K562 (cell line): ENCODE measurements around the gene PRMT5. TPM values are rescaled to one million over a fixed set of nuclear protein-coding genes. Genes with fewer than 3 reads are reported as not detected.
A peak's percentile ranks its signal among the peaks of the same experiment; 100 is the strongest.

Experiments
- E2F3 ChIP-seq: fragments of 250-450 bp; sonication (Bioruptor Pico); IDR thresholded peaks from 2 replicates; pipeline ENCODE4 v1.4.0; 2020; ENCODE audit warnings: mild to moderate bottlenecking
- EGR1 ChIP-seq: fragments of 450-650 bp; conservative IDR thresholded peaks from 2 replicates; pipeline ENCODE4 v1.6.1; 2017; ENCODE audit warnings: mild to moderate bottlenecking
- GTF2A2 ChIP-seq: IDR thresholded peaks from 2 replicates; pipeline ENCODE4 v1.6.1; 2016; ENCODE audit warnings: mild to moderate bottlenecking, missing genetic modification characterization, missing compliant biosample characterization
- KDM1A ChIP-seq, 2 experiments: fragments of 450-650 bp; IDR thresholded peaks; 2 replicates each; pipeline ENCODE4 v1.6.1; 2016; ENCODE audit warnings: mild to moderate bottlenecking in 2 of 2
- MXI1 ChIP-seq: IDR thresholded peaks from 2 replicates; pipeline ENCODE4 v1.6.1; 2011; ENCODE audit warnings: low read depth, mild to moderate bottlenecking, improper control_type of control experiment, low read length
- NR2C1 ChIP-seq, 2 experiments: fragments of 450-650 bp; IDR thresholded peaks; 2 replicates each; pipeline ENCODE4 v1.6.1; 2017; ENCODE audit warnings: mild to moderate bottlenecking in 2 of 2, antibody characterized with exemption in 1 of 2, inconsistent platforms in 1 of 2, missing compliant biosample characterization in 1 of 2, missing genetic modification characterization in 1 of 2
- NR4A1 ChIP-seq, 2 experiments: fragments of 250-450 bp in 1 of 2; fragments of 450-650 bp in 1 of 2; sonication (Bioruptor Pico) in 1 of 2; IDR thresholded peaks; 2 replicates each; pipeline versions ENCODE4 v1.4.0 to v1.6.1; 2016 to 2020; ENCODE audit warnings: mild to moderate bottlenecking in 2 of 2, missing compliant biosample characterization in 1 of 2, missing genetic modification characterization in 1 of 2, moderate library complexity in 1 of 2
- PHB2 ChIP-seq: fragments of 450-650 bp; IDR thresholded peaks from 2 replicates; pipeline ENCODE4 v1.6.1; 2017; ENCODE audit warnings: low read depth
- PTRF ChIP-seq: fragments of 450-650 bp; IDR thresholded peaks from 2 replicates; pipeline ENCODE4 v1.6.1; 2016; ENCODE audit warnings: mild to moderate bottlenecking, missing genetic modification characterization, missing compliant biosample characterization
- SMC3 ChIP-seq: conservative IDR thresholded peaks from 2 replicates; pipeline ENCODE4 v1.6.1; 2011; ENCODE audit warnings: low read depth, low read length, improper control_type of control experiment; ENCODE audit not compliant: insufficient read depth
- SUPT5H ChIP-seq: fragments of 450-650 bp; IDR thresholded peaks from 2 replicates; pipeline ENCODE4 v1.6.1; 2016
- TAL1 ChIP-seq: fragments of 450-650 bp; IDR thresholded peaks from 2 replicates; pipeline ENCODE4 v1.6.1; 2016; ENCODE audit warnings: mild to moderate bottlenecking
- ZFPM2 ChIP-seq: fragments of 250-450 bp; sonication (Bioruptor Pico); IDR thresholded peaks from 2 replicates; pipeline ENCODE4 v1.5.1; 2022; ENCODE audit warnings: mild to moderate bottlenecking
- ZNF586 ChIP-seq: fragments of 450-650 bp; formaldehyde crosslinking; conservative IDR thresholded peaks from 2 replicates; pipeline ENCODE4 v1.4.0; 2020; ENCODE audit warnings: mild to moderate bottlenecking, moderate library complexity
- ZNF589 ChIP-seq: fragments of 200-800 bp; sonication (Bioruptor generic); IDR thresholded peaks from 2 replicates; pipeline ENCODE4 v1.6.1; 2016; ENCODE audit warnings: low read depth, missing genetic modification characterization, missing compliant biosample characterization
- ZNF79 ChIP-seq: fragments of 250-450 bp; sonication (Bioruptor Pico); IDR thresholded peaks from 2 replicates; pipeline ENCODE4 v1.4.0; 2020; ENCODE audit warnings: low read depth, mild to moderate bottlenecking, moderate library complexity
- polyA plus RNA-seq, 8 experiments: library from polyadenylated mRNA; depleted of rRNA in 4 of 8; stranded (reverse) in 5 of 8; unstranded in 3 of 8; fragments of >200 nt; fragmentation: Nextera tagmentation in 2 of 8; fragmentation: Illumina TruSeq in 1 of 8; extraction: Ambion mirVana in 2 of 8; extraction: Trizol in 1 of 8; gene quantifications; 2 replicates each; pipeline versions ENCODE4 v1.2.1 to v1.2.3, GENCODE V29; 2011 to 2014; ENCODE audit warnings: inconsistent platforms in 1 of 8, missing spikeins in 1 of 8
- total RNA-seq, 7 experiments: library from RNA; depleted of rRNA in 6 of 7; stranded (reverse); fragments of >200 nt in 6 of 7; fragmentation: Illumina TruSeq in 2 of 7; extraction: Trizol in 2 of 7; gene quantifications; 2 replicates each; pipeline versions ENCODE4 v1.2.1 to v1.2.3, GENCODE V29; 2011 to 2021; ENCODE audit warnings: low replicate concordance in 1 of 7
- TF ChIP-seq, protein P1 (sequence below): fragments of 450-650 bp; IDR thresholded peaks from 2 replicates; pipeline ENCODE4 v1.6.1; 2016; ENCODE audit warnings: antibody characterized with exemption
- TF ChIP-seq, protein P2 (sequence below): fragments of 450-650 bp; IDR thresholded peaks from 2 replicates; pipeline ENCODE4 v1.6.1; 2016; ENCODE audit warnings: low read depth
- TF ChIP-seq, protein P3 (sequence below): fragments of 450-650 bp; IDR thresholded peaks from 2 replicates; pipeline ENCODE4 v1.7.0; 2016; ENCODE audit warnings: borderline replicate concordance

PRMT5 gene
- total and polyA plus RNA-seq, 9 of the 15 experiments (the other 6 are each of a cell fraction or from before 2014, with no cell fraction given): 114 to 552 (median 222) TPM

DNA sequence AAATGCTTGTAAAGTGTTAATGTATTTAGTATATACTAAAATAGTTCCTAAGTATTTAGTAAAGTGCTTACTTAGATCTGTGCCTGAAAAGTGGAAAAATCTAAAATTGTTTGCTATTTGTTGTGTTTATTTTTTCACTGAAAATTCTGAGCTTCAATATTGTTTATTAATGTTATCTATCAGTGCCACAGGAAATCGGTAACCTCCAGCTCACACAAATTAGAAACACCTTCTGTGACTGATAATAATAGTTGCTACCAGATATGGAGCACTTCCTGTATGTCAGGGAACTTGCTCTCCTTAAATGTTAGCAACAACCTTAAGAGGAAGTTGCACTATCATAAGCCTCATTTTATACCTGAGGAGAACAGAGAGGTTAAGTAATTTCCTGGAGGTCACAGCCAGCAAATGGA lies 58.4 kb downstream of the PRMT5 start (continued):
- TF ChIP-seq ZNF589 (CRISPR knock-in tag) (no peak), SMC3 (no peak), NR2C1 (IDR thresholded peaks at IDR 0.05) (peak; percentile 55; the same call in 1 of the 2 replicates), NR2C1 (tag; IDR thresholded peaks at IDR 0.05) (no peak), E2F3 (no peak), EGR1 (no peak), SUPT5H (no peak), PHB2 (no peak), TAL1 (peak; percentile 61), PTRF (tag) (no peak), NR4A1 (CRISPR knock-in tag; IDR thresholded peaks at IDR 0.05) (no peak), NR4A1 (tag; IDR thresholded peaks at IDR 0.05) (no peak; the same call in 1 of the 2 replicates), ZNF586 (no peak), GTF2A2 (tag) (no peak), MXI1 (no peak), KDM1A (IDR thresholded peaks at IDR 0.05) (peak in 1 of 2 experiments; percentile 33; a peak in 1 of 4 replicates), ZFPM2 (CRISPR knock-in tag) (no peak), ZNF79 (CRISPR knock-in tag) (no peak)
- TF ChIP-seq, protein P1, sequence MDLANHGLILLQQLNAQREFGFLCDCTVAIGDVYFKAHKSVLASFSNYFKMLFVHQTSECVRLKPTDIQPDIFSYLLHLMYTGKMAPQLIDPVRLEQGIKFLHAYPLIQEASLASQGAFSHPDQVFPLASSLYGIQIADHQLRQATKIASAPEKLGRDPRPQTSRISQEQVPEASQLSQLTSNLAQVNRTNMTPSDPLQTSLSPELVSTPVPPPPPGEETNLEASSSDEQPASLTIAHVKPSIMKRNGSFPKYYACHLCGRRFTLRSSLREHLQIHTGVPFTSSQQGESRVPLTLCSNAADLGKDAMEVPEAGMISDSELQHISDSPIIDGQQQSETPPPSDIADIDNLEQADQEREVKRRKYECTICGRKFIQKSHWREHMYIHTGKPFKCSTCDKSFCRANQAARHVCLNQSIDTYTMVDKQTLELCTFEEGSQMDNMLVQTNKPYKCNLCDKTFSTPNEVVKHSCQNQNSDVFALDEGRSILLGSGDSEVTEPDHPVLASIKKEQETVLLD: no peak; the same call in 1 of the 2 replicates
- TF ChIP-seq, protein P2, sequence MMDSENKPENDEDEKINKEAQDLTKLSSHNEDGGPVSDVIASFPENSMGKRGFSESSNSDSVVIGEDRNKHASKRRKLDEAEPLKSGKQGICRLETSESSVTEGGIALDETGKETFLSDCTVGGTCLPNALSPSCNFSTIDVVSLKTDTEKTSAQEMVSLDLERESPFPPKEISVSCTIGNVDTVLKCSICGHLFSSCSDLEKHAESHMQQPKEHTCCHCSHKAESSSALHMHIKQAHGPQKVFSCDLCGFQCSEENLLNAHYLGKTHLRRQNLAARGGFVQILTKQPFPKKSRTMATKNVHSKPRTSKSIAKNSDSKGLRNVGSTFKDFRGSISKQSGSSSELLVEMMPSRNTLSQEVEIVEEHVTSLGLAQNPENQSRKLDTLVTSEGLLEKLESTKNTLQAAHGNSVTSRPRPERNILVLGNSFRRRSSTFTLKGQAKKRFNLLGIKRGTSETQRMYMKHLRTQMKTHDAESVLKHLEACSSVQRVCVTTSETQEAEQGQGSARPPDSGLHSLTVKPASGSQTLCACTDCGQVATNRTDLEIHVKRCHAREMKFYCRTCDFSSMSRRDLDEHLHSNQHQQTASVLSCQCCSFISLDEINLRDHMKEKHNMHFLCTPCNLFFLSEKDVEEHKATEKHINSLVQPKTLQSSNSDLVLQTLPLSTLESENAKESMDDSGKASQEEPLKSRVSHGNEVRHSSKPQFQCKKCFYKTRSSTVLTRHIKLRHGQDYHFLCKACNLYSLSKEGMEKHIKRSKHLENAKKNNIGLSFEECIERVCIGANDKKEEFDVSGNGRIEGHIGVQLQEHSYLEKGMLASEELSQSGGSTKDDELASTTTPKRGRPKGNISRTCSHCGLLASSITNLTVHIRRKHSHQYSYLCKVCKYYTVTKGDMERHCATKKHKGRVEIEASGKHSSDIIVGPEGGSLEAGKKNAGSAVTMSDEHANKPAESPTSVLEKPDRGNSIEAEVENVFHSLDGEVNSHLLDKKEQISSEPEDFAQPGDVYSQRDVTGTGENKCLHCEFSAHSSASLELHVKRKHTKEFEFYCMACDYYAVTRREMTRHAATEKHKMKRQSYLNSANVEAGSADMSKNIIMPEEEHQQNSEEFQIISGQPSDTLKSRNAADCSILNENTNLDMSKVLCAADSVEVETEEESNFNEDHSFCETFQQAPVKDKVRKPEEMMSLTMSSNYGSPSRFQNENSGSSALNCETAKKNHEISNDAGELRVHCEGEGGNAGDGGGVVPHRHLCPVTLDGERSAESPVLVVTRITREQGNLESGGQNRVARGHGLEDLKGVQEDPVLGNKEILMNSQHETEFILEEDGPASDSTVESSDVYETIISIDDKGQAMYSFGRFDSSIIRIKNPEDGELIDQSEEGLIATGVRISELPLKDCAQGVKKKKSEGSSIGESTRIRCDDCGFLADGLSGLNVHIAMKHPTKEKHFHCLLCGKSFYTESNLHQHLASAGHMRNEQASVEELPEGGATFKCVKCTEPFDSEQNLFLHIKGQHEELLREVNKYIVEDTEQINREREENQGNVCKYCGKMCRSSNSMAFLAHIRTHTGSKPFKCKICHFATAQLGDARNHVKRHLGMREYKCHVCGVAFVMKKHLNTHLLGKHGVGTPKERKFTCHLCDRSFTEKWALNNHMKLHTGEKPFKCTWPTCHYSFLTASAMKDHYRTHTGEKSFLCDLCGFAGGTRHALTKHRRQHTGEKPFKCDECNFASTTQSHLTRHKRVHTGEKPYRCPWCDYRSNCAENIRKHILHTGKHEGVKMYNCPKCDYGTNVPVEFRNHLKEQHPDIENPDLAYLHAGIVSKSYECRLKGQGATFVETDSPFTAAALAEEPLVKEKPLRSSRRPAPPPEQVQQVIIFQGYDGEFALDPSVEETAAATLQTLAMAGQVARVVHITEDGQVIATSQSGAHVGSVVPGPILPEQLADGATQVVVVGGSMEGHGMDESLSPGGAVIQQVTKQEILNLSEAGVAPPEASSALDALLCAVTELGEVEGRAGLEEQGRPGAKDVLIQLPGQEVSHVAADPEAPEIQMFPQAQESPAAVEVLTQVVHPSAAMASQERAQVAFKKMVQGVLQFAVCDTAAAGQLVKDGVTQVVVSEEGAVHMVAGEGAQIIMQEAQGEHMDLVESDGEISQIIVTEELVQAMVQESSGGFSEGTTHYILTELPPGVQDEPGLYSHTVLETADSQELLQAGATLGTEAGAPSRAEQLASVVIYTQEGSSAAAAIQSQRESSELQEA: no peak
- TF ChIP-seq, protein P3, sequence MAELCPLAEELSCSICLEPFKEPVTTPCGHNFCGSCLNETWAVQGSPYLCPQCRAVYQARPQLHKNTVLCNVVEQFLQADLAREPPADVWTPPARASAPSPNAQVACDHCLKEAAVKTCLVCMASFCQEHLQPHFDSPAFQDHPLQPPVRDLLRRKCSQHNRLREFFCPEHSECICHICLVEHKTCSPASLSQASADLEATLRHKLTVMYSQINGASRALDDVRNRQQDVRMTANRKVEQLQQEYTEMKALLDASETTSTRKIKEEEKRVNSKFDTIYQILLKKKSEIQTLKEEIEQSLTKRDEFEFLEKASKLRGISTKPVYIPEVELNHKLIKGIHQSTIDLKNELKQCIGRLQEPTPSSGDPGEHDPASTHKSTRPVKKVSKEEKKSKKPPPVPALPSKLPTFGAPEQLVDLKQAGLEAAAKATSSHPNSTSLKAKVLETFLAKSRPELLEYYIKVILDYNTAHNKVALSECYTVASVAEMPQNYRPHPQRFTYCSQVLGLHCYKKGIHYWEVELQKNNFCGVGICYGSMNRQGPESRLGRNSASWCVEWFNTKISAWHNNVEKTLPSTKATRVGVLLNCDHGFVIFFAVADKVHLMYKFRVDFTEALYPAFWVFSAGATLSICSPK: no peak
